Stimulated activated CD8-positive, alpha-beta memory T cell treated with anti-CD3 and anti-CD28 coated beads, Interleukin-12 subunit alpha, Interleukin-12 subunit beta, amount 100 ng/mL, for 1 hour (primary cell): ENCODE results near the gene FAT1.

Experiments
- DNase-seq: peaks from one replicate; pipeline ENCODE4 v3.0.0-alpha.2; 2020; ENCODE audit warnings: low read depth

Gene FAT1

GRCh38 chr4:186658657-186659056, 65.0 kb downstream of the FAT1 start:
- DNase-seq = no peak

- no peak for DNase-seq
Measured at GRCh38 chr4:186657764-186658163, 65.9 kb downstream of the FAT1 start.

- DNase-seq = no peak
Measured at GRCh38 chr4:186653969-186654368, 69.7 kb downstream of the FAT1 start.

GRCh38 chr4:186651624-186652023, 72.0 kb downstream of the FAT1 start:
- DNase-seq = no peak

- DNase-seq = no peak
Measured at GRCh38 chr4:186651181-186651603, 72.5 kb downstream of the FAT1 start.

- DNase-seq = no peak
Measured at GRCh38 chr4:186650401-186651180, 73.1 kb downstream of the FAT1 start.

GRCh38 chr4:186647821-186648220, 75.8 kb downstream of the FAT1 start:
- DNase-seq = no peak

- DNase-seq = no peak
Measured at GRCh38 chr4:186644737-186645261, 78.9 kb downstream of the FAT1 start.

- DNase-seq = no peak
Measured at GRCh38 chr4:186644311-186644638, 79.4 kb downstream of the FAT1 start.

- no peak for DNase-seq
Measured at GRCh38 chr4:186643501-186644310, 80.0 kb downstream of the FAT1 start.

GRCh38 chr4:186642998-186643397, 80.7 kb downstream of the FAT1 start:
- DNase-seq = no peak

GRCh38 chr4:186642530-186642929, 81.1 kb downstream of the FAT1 start:
- no peak for DNase-seq

GRCh38 chr4:186634591-186635128, 89.0 kb downstream of the FAT1 start:
- no peak for DNase-seq

- no peak for DNase-seq
Measured at GRCh38 chr4:186633844-186634243, 89.8 kb downstream of the FAT1 start.

- no peak for DNase-seq
Measured at GRCh38 chr4:186630128-186630527, 93.5 kb downstream of the FAT1 start.

GRCh38 chr4:186628058-186628711, 95.5 kb downstream of the FAT1 start:
- no peak for DNase-seq

GRCh38 chr4:186627226-186627865, 96.3 kb downstream of the FAT1 start:
- no peak for DNase-seq

- no peak for DNase-seq
Measured at GRCh38 chr4:186624951-186625350, 98.7 kb downstream of the FAT1 start.

GRCh38 chr4:186623546-186623945, 100.1 kb downstream of the FAT1 start:
- DNase-seq = no peak

- no peak for DNase-seq
Measured at GRCh38 chr4:186622788-186623464, 100.7 kb downstream of the FAT1 start.

- DNase-seq = no peak
Measured at GRCh38 chr4:186621959-186622553, 101.6 kb downstream of the FAT1 start.
